HCT116 (cell line): ENCODE measurements around the gene GRIN3B. TPM values are rescaled to one million over a fixed set of nuclear protein-coding genes. Genes with fewer than 3 reads are reported as not detected.

Experiments used
- ATAC-seq: fragments of 200-7000 bp; cut with Tn5 transposase; 2 replicates; pipeline ENCODE4 v1.9.1; 2020; ENCODE audit warnings: mild to moderate bottlenecking, moderate library complexity
- BruUV-seq: library from RNA; stranded (reverse); fragments of 400-500 nt; replicated peaks from 2 replicates; lab custom pipeline; 2021; lab: Mats Ljungman, UMichigan
- CTCF ChIA-PET: fragments of 300-600 bp; sonication (Branson Sonifier 250); formaldehyde crosslinking; loops from one replicate; lab custom pipeline; 2021; ENCODE audit warnings: antibody characterized with exemption; lab: Charles Lee
- POLR2A ChIA-PET: fragments of 300-600, 350-600 bp; sonication (Branson Sonifier 250); formaldehyde crosslinking; loops from one replicate; lab custom pipeline; 2021; ENCODE audit warnings: antibody characterized with exemption; lab: Charles Lee
- RAD21 ChIA-PET, 2 experiments: fragments of 300-600 bp; sonication (Branson Sonifier 250); formaldehyde crosslinking; loops; one replicate each; lab custom pipeline; 2023; ENCODE audit warnings: low total read pairs in 2 of 2; ENCODE audit not compliant: uncharacterized antibody in 2 of 2, unreplicated experiment in 2 of 2, low non-redundant PET in 1 of 2; lab: Charles Lee
- DNase-seq: peaks from one replicate; pipeline ENCODE4 v3.0.0-alpha.2; 2010; ENCODE audit warnings: low read depth, low spot score
- H2AFZ ChIP-seq: fragments of 200-600 bp; shearing (Covaris generic), sonication (generic); 2 replicates; pipeline ENCODE4 v1.6.1; 2017; ENCODE audit warnings: low read depth, mixed run types, mixed read lengths, antibody characterized with exemption, low read length; ENCODE audit not compliant: poor library complexity, severe bottlenecking
- H3K27ac ChIP-seq: 2 replicates; pipeline ENCODE4 v1.5.1; 2012; ENCODE audit warnings: low read depth, low read length
- H3K27me3 ChIP-seq: fragments of 200-600 bp; sonication (generic); 2 replicates; pipeline ENCODE4 v1.6.1; 2016; ENCODE audit warnings: mixed run types, low read length, mixed read lengths; ENCODE audit not compliant: insufficient read depth
- H3K36me3 ChIP-seq, 2 experiments: fragments of 200-500 bp in 1 of 2; fragments of 200-600 bp in 1 of 2; sonication (Bioruptor generic) in 1 of 2; sonication (generic) in 1 of 2; 2 replicates each; pipeline versions ENCODE4 v1.5.1 to v1.6.1; 2014 to 2016; ENCODE audit warnings: low read length in 2 of 2, inconsistent platforms in 1 of 2, mixed read lengths in 1 of 2, mixed run types in 1 of 2; ENCODE audit not compliant: insufficient read depth in 2 of 2, control insufficient read depth in 1 of 2
- H3K4me1 ChIP-seq, 2 experiments: fragments of 200-600 bp in 1 of 2; sonication (generic) in 1 of 2; 2 replicates each; pipeline versions ENCODE4 v1.5.1 to v1.6.1; 2012 to 2017; ENCODE audit warnings: low read length in 2 of 2, inconsistent platforms in 1 of 2, mild to moderate bottlenecking in 1 of 2, mixed read lengths in 1 of 2, mixed run types in 1 of 2, moderate library complexity in 1 of 2; ENCODE audit not compliant: insufficient read depth in 2 of 2, control insufficient read depth in 1 of 2
- H3K4me2 ChIP-seq: fragments of 200-600 bp; sonication (generic); 2 replicates; pipeline ENCODE4 v1.6.1; 2017; ENCODE audit warnings: mixed run types, low read length, mixed read lengths
- H3K4me3 ChIP-seq, 2 experiments: fragments of 200-600 bp in 1 of 2; sonication (generic) in 1 of 2; replicated peaks in 1 of 2; 2 replicates each; pipeline ENCODE4 v1.5.1; 2011 to 2016; ENCODE audit warnings: low read length in 2 of 2, control low read depth in 1 of 2, low read depth in 1 of 2, mild to moderate bottlenecking in 1 of 2, mixed read lengths in 1 of 2, mixed run types in 1 of 2
- H3K79me2 ChIP-seq: fragments of 200-600 bp; sonication (generic); 2 replicates; pipeline ENCODE4 v1.6.1; 2017; ENCODE audit warnings: mild to moderate bottlenecking, mixed run types, low read length, moderate library complexity, mixed read lengths; ENCODE audit not compliant: insufficient read depth
- H3K9ac ChIP-seq: fragments of 200-600 bp; sonication (generic); 2 replicates; pipeline ENCODE4 v1.6.1; 2016; ENCODE audit warnings: low read length, mixed read lengths
- H3K9me2 ChIP-seq: fragments of 200-600 bp; sonication (generic), shearing (Covaris generic); 2 replicates; pipeline ENCODE4 v1.6.1; 2017; ENCODE audit warnings: mixed run types, mild to moderate bottlenecking, moderate library complexity; ENCODE audit not compliant: insufficient read depth
- H3K9me3 ChIP-seq, 2 experiments: fragments of 200-500 bp in 1 of 2; fragments of 200-600 bp in 1 of 2; sonication (Bioruptor generic) in 1 of 2; sonication (generic) in 1 of 2; 2 replicates each; pipeline ENCODE4 v1.6.1; 2014 to 2017; ENCODE audit warnings: low read length in 2 of 2, mixed read lengths in 2 of 2, inconsistent platforms in 1 of 2, low read depth in 1 of 2, mild to moderate bottlenecking in 1 of 2, mixed run types in 1 of 2, moderate library complexity in 1 of 2; ENCODE audit not compliant: control insufficient read depth in 1 of 2, insufficient read depth in 1 of 2
- H4K20me1 ChIP-seq: fragments of 200-600 bp; sonication (generic), shearing (Covaris generic); 2 replicates; pipeline ENCODE4 v1.6.1; 2017; ENCODE audit warnings: mixed run types, mild to moderate bottlenecking, moderate library complexity; ENCODE audit not compliant: insufficient read depth
- CBX3 ChIP-seq: IDR thresholded peaks from 2 replicates; pipeline ENCODE4 v1.6.1; 2012; ENCODE audit warnings: low read depth
- CEBPB ChIP-seq: IDR thresholded peaks from 2 replicates; pipeline ENCODE4 v1.6.1; 2012; ENCODE audit warnings: low read depth
- EGR1 ChIP-seq: IDR thresholded peaks from 2 replicates; pipeline ENCODE4 v1.6.1; 2012; ENCODE audit warnings: low read depth
- EZH2 ChIP-seq: fragments of 200-600 bp; sonication (generic); IDR thresholded peaks from 2 replicates; pipeline ENCODE4 v1.6.1; 2017; ENCODE audit warnings: antibody characterized with exemption, mixed run types
- FOSL1 ChIP-seq: IDR thresholded peaks from 2 replicates; pipeline ENCODE4 v1.6.1; 2012; ENCODE audit warnings: low read depth
- POLR2A ChIP-seq: IDR thresholded peaks from 2 replicates; pipeline ENCODE4 v1.7.0; 2011; ENCODE audit warnings: borderline replicate concordance; ENCODE audit not compliant: insufficient read depth, insufficient read length; ENCODE audit errors: extremely low read depth
- POLR2AphosphoS5 ChIP-seq: IDR thresholded peaks from 2 replicates; pipeline ENCODE4 v1.6.1; 2011; ENCODE audit warnings: mild to moderate bottlenecking, low read depth, low read length, moderate library complexity
- RAD21 ChIP-seq: IDR thresholded peaks from 2 replicates; pipeline ENCODE4 v1.6.1; 2012; ENCODE audit warnings: low read depth, mild to moderate bottlenecking
- SP1 ChIP-seq: IDR thresholded peaks from 2 replicates; pipeline ENCODE4 v1.6.1; 2012; ENCODE audit warnings: low read depth
- SRF ChIP-seq: IDR thresholded peaks from 2 replicates; pipeline ENCODE4 v1.6.1; 2012; ENCODE audit warnings: low read depth
- TCF7L2 ChIP-seq: IDR thresholded peaks from 2 replicates; pipeline ENCODE4 v1.7.0; 2011; ENCODE audit warnings: borderline replicate concordance, inconsistent platforms; ENCODE audit not compliant: insufficient read depth, insufficient read length; ENCODE audit errors: extremely low read depth
- YY1 ChIP-seq: IDR thresholded peaks from 2 replicates; pipeline ENCODE4 v1.6.1; 2011; ENCODE audit warnings: low read length, low read depth, moderate library complexity, mild to moderate bottlenecking; ENCODE audit not compliant: insufficient replicate concordance; ENCODE audit errors: extremely low read depth
- ZFX ChIP-seq: fragments of 450-650 bp; IDR thresholded peaks from 2 replicates; pipeline ENCODE4 v1.6.1; 2017
- ZNF274 ChIP-seq: fragments of 200-500 bp; sonication (Bioruptor generic); IDR thresholded peaks from 2 replicates; pipeline ENCODE4 v1.6.1; 2014; ENCODE audit warnings: mild to moderate bottlenecking, low read depth, low read length, inconsistent platforms
- intact Hi-C: fragments of 100-400 bp; cut with micrococcal nuclease; formaldehyde crosslinking; loops from 2 replicates; pipeline ENCODE4 v1.10.0; 2022
- total RNA-seq: library from RNA; stranded (reverse); gene quantifications from one replicate; pipeline ENCODE4 v1.2.1, GENCODE V29; 2021; ENCODE audit not compliant: unreplicated experiment
- TF ChIP-seq, protein P1 (sequence below): IDR thresholded peaks from 2 replicates; pipeline ENCODE4 v1.6.1; 2012
- TF ChIP-seq, protein P2 (sequence below), 3 experiments: fragments of 200-600 bp in 1 of 3; sonication (generic) in 1 of 3; IDR thresholded peaks in 2 of 3; conservative IDR thresholded peaks in 1 of 3; 2 replicates each; pipeline ENCODE4 v1.5.1; 2012 to 2017; ENCODE audit warnings: low read depth in 2 of 3, low read length in 2 of 3, antibody characterized with exemption in 1 of 3, borderline replicate concordance in 1 of 3, control low read depth in 1 of 3, mild to moderate bottlenecking in 1 of 3, mixed read lengths in 1 of 3, mixed run types in 1 of 3, moderate library complexity in 1 of 3; ENCODE audit not compliant: insufficient read depth in 1 of 3
- TF ChIP-seq, protein P3 (sequence below): IDR thresholded peaks from 2 replicates; pipeline ENCODE4 v1.6.1; 2012; ENCODE audit warnings: low read depth
- TF ChIP-seq, protein P4 (sequence below): IDR thresholded peaks from 2 replicates; pipeline ENCODE4 v1.6.1; 2011; ENCODE audit warnings: mild to moderate bottlenecking, low read length, moderate library complexity; ENCODE audit not compliant: insufficient replicate concordance; ENCODE audit errors: extremely low read depth
- TF ChIP-seq, protein P5 (sequence below): IDR thresholded peaks from 2 replicates; pipeline ENCODE4 v1.6.1; 2012

GRIN3B gene
- total RNA-seq, 1 experiment from 2014 or later = 0.69 TPM

DNA sequence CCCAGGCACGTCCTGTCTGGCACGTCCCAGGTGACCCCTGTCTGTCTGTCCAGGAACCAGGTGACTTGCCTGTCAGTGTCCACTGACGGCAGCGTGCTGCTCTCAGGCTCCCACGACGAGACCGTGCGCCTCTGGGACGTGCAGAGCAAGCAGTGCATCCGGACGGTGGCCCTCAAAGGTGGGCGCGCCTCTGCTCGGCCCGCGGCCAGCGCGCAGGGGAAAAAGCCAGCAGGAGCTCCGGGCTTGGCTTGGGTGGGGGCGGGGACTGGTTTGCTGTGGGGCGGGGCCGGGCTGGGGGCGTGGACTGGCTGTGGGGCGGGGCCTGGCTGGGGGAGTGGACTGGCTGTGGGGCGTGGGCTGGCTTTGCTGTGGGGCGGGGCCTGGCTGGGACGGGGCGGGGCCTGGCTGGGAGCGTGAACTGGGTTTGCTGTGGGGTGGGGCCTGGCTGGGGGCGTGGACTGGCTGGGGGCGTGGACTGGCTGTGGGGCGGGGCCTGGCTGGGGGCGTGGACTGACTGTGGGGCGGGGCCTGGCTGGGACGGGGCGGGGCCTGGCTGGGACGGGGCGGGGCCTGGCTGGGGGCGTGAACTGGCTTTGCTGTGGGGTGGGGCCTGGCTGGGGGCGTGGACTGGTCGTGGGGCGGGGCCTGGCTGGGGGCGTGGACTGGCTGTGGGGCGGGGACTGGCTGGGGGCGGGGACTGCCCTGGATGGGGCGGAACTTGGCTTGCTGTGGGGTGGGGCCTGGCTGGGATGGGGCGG lies 8.9 kb upstream of the GRIN3B start:
- peak; percentile 22 for DNase-seq
- BruUV-seq = no TSS peak
- peaks cover 13 to 62% of the 10 kb centered on the region in 2 experiments for H3K36me3 ChIP-seq
- H3K4me1 ChIP-seq = peaks cover 3 to 24% of the 10 kb centered on the region in 2 experiments
- POLR2A ChIA-PET = no interaction called here
- ATAC-seq = peak; percentile 55
- H3K27me3 ChIP-seq = no peaks in the 10 kb centered on the region
- H2AFZ ChIP-seq = no peak overlapping the region
- no peak for TF ChIP-seq YY1
- no peak for TF ChIP-seq ZFX
- TF ChIP-seq FOSL1 = no peak
- TF ChIP-seq, protein P1, sequence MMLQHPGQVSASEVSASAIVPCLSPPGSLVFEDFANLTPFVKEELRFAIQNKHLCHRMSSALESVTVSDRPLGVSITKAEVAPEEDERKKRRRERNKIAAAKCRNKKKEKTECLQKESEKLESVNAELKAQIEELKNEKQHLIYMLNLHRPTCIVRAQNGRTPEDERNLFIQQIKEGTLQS = no peak
- no peak for TF ChIP-seq POLR2AphosphoS5
- TF ChIP-seq CEBPB = no peak
- TF ChIP-seq RAD21 = no peak
- no peak for TF ChIP-seq TCF7L2
- TF ChIP-seq SRF = no peak
- no peak for TF ChIP-seq POLR2A
- TF ChIP-seq, protein P2, sequence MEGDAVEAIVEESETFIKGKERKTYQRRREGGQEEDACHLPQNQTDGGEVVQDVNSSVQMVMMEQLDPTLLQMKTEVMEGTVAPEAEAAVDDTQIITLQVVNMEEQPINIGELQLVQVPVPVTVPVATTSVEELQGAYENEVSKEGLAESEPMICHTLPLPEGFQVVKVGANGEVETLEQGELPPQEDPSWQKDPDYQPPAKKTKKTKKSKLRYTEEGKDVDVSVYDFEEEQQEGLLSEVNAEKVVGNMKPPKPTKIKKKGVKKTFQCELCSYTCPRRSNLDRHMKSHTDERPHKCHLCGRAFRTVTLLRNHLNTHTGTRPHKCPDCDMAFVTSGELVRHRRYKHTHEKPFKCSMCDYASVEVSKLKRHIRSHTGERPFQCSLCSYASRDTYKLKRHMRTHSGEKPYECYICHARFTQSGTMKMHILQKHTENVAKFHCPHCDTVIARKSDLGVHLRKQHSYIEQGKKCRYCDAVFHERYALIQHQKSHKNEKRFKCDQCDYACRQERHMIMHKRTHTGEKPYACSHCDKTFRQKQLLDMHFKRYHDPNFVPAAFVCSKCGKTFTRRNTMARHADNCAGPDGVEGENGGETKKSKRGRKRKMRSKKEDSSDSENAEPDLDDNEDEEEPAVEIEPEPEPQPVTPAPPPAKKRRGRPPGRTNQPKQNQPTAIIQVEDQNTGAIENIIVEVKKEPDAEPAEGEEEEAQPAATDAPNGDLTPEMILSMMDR (IDR thresholded peaks at IDR 0.05 in 2 of 3, conservative IDR thresholded peaks at IDR 0.05 in 1 of 3; ENCODE audit: borderline replicate concordance in 1 of 3, insufficient read depth in 1 of 3, low read depth in 2 of 3, low read length in 2 of 3) = no peak
- TF ChIP-seq, protein P3, sequence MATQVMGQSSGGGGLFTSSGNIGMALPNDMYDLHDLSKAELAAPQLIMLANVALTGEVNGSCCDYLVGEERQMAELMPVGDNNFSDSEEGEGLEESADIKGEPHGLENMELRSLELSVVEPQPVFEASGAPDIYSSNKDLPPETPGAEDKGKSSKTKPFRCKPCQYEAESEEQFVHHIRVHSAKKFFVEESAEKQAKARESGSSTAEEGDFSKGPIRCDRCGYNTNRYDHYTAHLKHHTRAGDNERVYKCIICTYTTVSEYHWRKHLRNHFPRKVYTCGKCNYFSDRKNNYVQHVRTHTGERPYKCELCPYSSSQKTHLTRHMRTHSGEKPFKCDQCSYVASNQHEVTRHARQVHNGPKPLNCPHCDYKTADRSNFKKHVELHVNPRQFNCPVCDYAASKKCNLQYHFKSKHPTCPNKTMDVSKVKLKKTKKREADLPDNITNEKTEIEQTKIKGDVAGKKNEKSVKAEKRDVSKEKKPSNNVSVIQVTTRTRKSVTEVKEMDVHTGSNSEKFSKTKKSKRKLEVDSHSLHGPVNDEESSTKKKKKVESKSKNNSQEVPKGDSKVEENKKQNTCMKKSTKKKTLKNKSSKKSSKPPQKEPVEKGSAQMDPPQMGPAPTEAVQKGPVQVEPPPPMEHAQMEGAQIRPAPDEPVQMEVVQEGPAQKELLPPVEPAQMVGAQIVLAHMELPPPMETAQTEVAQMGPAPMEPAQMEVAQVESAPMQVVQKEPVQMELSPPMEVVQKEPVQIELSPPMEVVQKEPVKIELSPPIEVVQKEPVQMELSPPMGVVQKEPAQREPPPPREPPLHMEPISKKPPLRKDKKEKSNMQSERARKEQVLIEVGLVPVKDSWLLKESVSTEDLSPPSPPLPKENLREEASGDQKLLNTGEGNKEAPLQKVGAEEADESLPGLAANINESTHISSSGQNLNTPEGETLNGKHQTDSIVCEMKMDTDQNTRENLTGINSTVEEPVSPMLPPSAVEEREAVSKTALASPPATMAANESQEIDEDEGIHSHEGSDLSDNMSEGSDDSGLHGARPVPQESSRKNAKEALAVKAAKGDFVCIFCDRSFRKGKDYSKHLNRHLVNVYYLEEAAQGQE = no peak
- TF ChIP-seq, protein P4, sequence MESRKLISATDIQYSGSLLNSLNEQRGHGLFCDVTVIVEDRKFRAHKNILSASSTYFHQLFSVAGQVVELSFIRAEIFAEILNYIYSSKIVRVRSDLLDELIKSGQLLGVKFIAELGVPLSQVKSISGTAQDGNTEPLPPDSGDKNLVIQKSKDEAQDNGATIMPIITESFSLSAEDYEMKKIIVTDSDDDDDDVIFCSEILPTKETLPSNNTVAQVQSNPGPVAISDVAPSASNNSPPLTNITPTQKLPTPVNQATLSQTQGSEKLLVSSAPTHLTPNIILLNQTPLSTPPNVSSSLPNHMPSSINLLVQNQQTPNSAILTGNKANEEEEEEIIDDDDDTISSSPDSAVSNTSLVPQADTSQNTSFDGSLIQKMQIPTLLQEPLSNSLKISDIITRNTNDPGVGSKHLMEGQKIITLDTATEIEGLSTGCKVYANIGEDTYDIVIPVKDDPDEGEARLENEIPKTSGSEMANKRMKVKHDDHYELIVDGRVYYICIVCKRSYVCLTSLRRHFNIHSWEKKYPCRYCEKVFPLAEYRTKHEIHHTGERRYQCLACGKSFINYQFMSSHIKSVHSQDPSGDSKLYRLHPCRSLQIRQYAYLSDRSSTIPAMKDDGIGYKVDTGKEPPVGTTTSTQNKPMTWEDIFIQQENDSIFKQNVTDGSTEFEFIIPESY = no peak
- TF ChIP-seq SP1 = no peak
- TF ChIP-seq ZNF274 = no peak
- no peak for TF ChIP-seq CBX3
- TF ChIP-seq, protein P5, sequence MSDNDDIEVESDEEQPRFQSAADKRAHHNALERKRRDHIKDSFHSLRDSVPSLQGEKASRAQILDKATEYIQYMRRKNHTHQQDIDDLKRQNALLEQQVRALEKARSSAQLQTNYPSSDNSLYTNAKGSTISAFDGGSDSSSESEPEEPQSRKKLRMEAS = no peak
- TF ChIP-seq EZH2 = no peak
- TF ChIP-seq EGR1 = no peak
- no peaks in the 10 kb centered on the region for H3K9me2 ChIP-seq
- H3K27ac ChIP-seq = peak overlapping the region; percentile 50; the same call in 1 of the 2 replicates
- no peak overlapping the region for H3K4me3 ChIP-seq
- peaks cover 6% of the 10 kb centered on the region; the same call in 1 of the 2 replicates for H4K20me1 ChIP-seq
- no peak overlapping the region for H3K9ac ChIP-seq
- CTCF ChIA-PET = no interaction called here
- RAD21 ChIA-PET = interaction anchor here in 1 of 2 experiments (0.6 kb wide), 1 partner anchor 35 kb away, joined by 5 read pairs; no protein-coding TSS in a partner anchor
- no peaks in the 10 kb centered on the region for H3K9me3 ChIP-seq
- no peak overlapping the region for H3K4me2 ChIP-seq
- peaks cover 11% of the 10 kb centered on the region; the same call in 1 of the 2 replicates for H3K79me2 ChIP-seq
- intact Hi-C loops = no loop called here
